CD4-positive, alpha-beta T cell treated with Interleukin-15 for 4 hours (primary cell): Measurements from ENCODE around the gene EHD2.
"Not testable (repeated sequence)": the region's sequence is repeated elsewhere in the genome, so short reads cannot be mapped to it uniquely, and the experiment has no call there.

Experiments used
- DNase-seq: peaks from one replicate; pipeline ENCODE4 v3.0.0-alpha.2; 2020; ENCODE audit warnings: low spot score

Gene EHD2

DNA sequence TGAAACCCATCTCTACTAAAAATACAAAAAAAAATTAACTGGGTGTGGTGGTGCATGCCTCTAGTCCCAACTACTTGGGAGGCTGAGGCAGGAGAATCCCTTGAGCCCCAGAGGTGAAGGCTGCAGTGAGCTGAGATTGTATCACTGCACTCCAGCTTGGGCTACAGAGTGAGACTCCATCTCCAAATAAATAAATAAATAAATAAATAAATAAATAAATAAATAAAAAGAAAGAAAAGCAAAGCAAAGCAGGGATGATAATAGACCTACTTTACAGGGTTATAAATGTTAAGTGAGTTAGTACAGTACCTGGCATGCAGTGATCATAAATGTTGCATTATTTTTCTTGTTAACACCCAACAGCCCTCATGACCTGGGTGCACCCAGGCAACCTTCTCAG lies 1.6 kb downstream of the EHD2 start:
- not testable (repeated sequence) for DNase-seq

GRCh38 chr19:47716270-47716937 lies 3.2 kb downstream of the EHD2 start:
- DNase-seq, result no peak

GRCh38 chr19:47718415-47719046 lies 5.3 kb downstream of the EHD2 start:
- not testable (repeated sequence) for DNase-seq

- DNase-seq, result no peak
Observed at GRCh38 chr19:47719047-47719859, 6.0 kb downstream of the EHD2 start.

DNA sequence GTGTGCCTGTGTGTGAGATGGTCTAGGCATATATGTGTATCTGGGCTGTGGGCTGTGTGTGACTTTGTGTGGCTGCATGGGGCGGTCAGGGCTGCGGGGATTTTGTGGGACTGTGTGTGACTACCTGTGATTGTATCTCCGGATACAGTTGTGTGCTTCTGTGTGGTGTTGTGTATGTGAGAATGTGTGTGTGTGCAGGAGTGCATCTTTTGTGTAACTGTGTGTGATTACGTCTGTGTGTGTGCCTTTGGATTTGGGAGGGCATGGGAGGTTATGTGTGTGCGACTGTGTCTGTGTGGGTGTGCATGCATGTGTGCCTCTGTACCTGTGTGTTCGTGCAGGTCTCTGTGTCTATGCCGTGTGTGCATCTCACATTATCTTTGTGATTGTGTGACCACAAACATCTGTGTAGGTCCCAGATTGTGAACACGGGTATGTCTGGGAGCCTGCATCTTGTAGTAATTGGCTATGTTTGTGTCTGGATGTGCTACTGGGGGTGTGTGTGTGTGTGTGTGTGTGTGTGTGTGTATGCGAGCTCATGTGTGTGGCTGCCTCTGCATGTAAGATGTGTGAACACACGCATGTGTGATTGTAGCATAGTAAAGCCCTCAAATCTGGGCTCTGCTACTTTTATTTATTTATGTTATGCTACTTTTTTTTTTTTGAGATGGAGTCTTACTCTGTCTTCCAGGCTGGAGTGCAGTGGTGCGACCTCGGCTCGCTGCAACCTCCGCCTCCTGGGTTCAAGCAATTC lies 7.6 kb downstream of the EHD2 start:
- DNase-seq, result no peak

GRCh38 chr19:47723581-47723940 lies 10.3 kb downstream of the EHD2 start:
- DNase-seq, result no peak

- DNase-seq, result no peak
Observed at GRCh38 chr19:47725759-47726401, 12.7 kb downstream of the EHD2 start.

GRCh38 chr19:47726467-47726866 lies 13.2 kb downstream of the EHD2 start:
- no peak for DNase-seq

- not testable (repeated sequence) for DNase-seq
Observed at GRCh38 chr19:47728295-47728694, 15.1 kb downstream of the EHD2 start.

- DNase-seq, result no peak
Observed at GRCh38 chr19:47729468-47729798, 16.2 kb downstream of the EHD2 start.

DNA sequence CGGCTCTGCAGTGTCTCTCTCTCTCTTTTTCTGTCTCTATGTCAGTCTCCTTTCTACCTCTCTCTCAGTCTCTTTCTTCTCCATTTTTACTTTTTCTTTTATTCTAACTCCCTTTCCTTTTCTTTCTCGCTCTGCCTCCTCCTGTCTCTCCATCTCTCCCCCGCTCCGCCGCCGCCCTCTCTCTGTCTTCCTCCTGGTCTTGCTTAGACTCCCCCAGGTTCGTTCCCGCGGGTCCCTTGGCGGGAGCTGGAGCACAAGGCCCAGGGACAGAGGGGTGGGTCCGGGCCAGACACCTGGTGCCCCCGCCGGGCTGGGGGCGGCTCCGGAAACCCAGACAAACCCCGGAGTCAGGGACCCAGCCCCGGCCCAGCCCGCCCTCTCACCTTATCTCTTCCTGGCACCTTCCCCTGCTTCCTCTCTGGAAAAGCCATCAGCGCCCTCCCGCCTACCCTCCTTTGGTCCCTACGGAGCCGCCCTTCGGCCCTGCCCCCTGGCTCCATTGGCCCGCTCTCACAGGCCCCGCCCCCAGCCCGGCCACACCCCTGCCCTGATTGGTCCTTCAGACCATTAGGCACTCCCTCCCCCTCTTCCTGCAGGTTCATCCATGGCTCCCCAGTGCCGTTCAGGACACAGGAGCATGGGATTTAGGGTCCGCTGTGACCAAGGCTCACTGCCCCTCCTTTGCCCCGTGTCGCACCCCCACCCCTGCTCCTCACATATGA lies 16.7 kb downstream of the EHD2 start:
- DNase-seq, result no peak

GRCh38 chr19:47730521-47730889 lies 17.3 kb downstream of the EHD2 start:
- DNase-seq, result no peak

GRCh38 chr19:47730910-47731309 lies 17.7 kb downstream of the EHD2 start:
- DNase-seq, result no peak

GRCh38 chr19:47735131-47735530 lies 21.9 kb downstream of the EHD2 start:
- no peak for DNase-seq

DNA sequence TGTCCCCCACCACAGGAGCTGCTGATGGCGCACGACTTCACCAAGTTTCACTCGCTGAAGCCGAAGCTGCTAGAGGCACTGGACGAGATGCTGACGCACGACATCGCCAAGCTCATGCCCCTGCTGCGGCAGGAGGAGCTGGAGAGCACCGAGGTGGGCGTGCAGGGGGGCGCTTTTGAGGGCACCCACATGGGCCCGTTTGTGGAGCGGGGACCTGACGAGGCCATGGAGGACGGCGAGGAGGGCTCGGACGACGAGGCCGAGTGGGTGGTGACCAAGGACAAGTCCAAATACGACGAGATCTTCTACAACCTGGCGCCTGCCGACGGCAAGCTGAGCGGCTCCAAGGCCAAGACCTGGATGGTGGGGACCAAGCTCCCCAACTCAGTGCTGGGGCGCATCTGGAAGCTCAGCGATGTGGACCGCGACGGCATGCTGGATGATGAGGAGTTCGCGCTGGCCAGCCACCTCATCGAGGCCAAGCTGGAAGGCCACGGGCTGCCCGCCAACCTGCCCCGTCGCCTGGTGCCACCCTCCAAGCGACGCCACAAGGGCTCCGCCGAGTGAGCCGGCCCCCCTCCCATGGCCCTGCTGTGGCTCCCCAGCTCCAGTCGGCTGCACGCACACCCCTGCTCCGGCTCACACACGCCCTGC lies 27.8 kb downstream of the EHD2 start:
- DNase-seq, result no peak

DNA sequence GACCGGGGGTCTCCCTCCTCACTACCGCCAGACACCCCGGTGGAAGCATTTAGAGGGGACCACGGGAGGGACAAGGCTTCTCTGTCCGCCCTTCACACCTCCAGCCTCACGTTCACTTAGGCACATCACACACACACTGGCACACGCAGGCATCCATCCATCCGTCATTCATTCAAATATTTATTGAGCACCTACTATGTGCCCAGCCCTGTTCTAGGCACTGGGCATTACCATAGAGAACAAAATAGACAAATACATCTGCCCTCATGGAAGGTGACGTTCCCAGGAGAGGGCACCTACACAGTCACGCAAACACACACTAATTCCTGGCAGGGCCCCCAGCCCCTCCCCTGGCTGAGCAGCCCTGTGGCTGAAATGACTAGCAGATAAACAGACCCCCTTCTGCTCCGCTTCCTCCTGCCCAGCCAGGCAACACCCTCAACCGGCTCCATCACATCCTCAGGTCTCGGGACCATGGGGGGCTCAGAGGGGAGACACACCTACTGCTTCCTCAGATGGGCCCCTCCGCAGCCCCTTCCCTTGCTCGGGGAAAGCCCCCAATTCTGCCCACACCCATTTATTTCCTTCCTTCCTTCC lies 28.4 kb downstream of the EHD2 start:
- DNase-seq, result no peak

- DNase-seq, result no peak
Observed at GRCh38 chr19:47742634-47743033, 29.4 kb downstream of the EHD2 start.

- DNase-seq, result peak; percentile 98
Observed at GRCh38 chr19:47745010-47745901, 32.0 kb downstream of the EHD2 start, which contains the start of gene NOP53. Gene NOP53, plus strand, starts transcription at chr19:47745546. Its CDS starts 14 bp downstream, at chr19:47745560.

DNA sequence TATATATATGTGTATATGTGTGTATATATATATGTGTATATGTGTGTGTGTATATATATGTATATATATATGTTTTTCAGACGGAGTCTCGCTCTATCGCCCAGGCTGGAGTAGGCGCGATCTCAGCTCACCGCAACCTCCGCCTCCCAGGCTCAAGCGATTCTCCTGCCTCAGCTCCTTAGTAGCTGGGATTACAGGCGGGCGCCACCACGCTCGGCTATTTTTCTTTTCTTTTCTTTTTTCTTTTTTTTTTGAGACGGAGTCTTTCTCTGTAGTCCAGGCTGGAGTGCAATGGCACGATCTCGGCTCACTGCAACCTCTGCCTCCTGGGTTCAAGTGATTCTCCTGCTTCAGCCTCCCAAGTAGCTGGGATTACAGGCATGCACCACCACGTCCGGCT lies 32.9 kb downstream of the EHD2 start:
- DNase-seq, result not testable (repeated sequence)
